Adrenal gland (tissue), 12 donors: ENCODE measurements around the gene TMEM41B. TPM values are rescaled to one million over a fixed set of nuclear protein-coding genes. Genes with fewer than 3 reads are reported as not detected.

Experiments used
- DNase-seq, 7 donors: peaks; one replicate each; pipeline ENCODE4 v3.0.0-alpha.2; 2019 to 2020
- H3K27ac ChIP-seq, 5 donors: fragments of 200-600 bp; sonication (generic) in 4 of 5; 1 replicate in 3 of 5; 2 replicates in 2 of 5; pipeline versions ENCODE4 v1.5.1 to v1.8.0; 2016 to 2020; ENCODE audit warnings: mild to moderate bottlenecking in 1 of 5
- H3K27me3 ChIP-seq: fragments of 200-600 bp; 2 replicates; pipeline ENCODE4 v1.8.0; 2021
- H3K36me3 ChIP-seq, 2 donors: fragments of 200-600 bp; replicated peaks in 1 of 2; 1 replicate in 1 of 2; 2 replicates in 1 of 2; pipeline versions ENCODE4 v1.5.1 to v1.8.0; 2018 to 2022
- H3K4me1 ChIP-seq, 2 donors: fragments of 200-600 bp; replicated peaks in 1 of 2; 1 replicate in 1 of 2; 2 replicates in 1 of 2; pipeline versions ENCODE4 v1.5.1 to v1.8.0; 2018 to 2021
- H3K4me3 ChIP-seq, 4 donors: fragments of 200-600 bp; sonication (generic) in 3 of 4; one replicate each; pipeline ENCODE4 v1.5.1; 2016 to 2018
- H3K9me3 ChIP-seq, 3 donors: fragments of 200-600 bp; sonication (generic) in 1 of 3; replicated peaks in 1 of 3; 1 replicate in 2 of 3; 2 replicates in 1 of 3; pipeline versions ENCODE4 v1.5.1 to v1.8.0; 2016 to 2021
- CTCF ChIP-seq, 6 experiments: fragments of 450-650 bp in 4 of 6; fragments of 200-600 bp in 2 of 6; sonication (generic) in 1 of 6; IDR thresholded peaks; 1 replicate in 5 of 6; 2 replicates in 1 of 6; pipeline versions ENCODE4 v1.5.1 to v1.8.0; 2016 to 2021; ENCODE audit warnings: antibody characterized with exemption in 6 of 6, mild to moderate bottlenecking in 2 of 6, moderate library complexity in 1 of 6
- POLR2A ChIP-seq, 2 donors: fragments of 450-650 bp; IDR thresholded peaks; one replicate each; pipeline ENCODE4 v1.6.1; 2017; ENCODE audit warnings: antibody characterized with exemption in 2 of 2, mild to moderate bottlenecking in 2 of 2, moderate library complexity in 1 of 2
- WGBS, 4 donors: extraction: QIAGEN DNeasy Blood & Tissue Kit in 2 of 4; methylation state at CpG; one replicate each; pipeline versions ENCODE4 v1.1.5 to v1.1.7; 2013 to 2017; 5-methylcytosine and 5-hydroxymethylcytosine counted together
- intact Hi-C, 2 donors: fragments of 100-400 bp; cut with DNase I; formaldehyde crosslinking; loops; one replicate each; pipeline versions ENCODE4 v1.14.1 to v1.15.0; 2022 to 2023
- polyA plus RNA-seq, 3 donors: library from polyadenylated mRNA; stranded (reverse); fragments of 200-250 nt in 2 of 3; fragments of 350-450 nt in 1 of 3; fragmentation: Illumina TruSeq in 1 of 3; extraction: RNeasy Lipid Tissue Mini Kit (QIAGEN cat#74804) in 1 of 3; gene quantifications; one replicate each; pipeline ENCODE4 v1.2.3, GENCODE V29; 2013 to 2014
- total RNA-seq, 9 donors: library from RNA; depleted of rRNA in 4 of 9; stranded (reverse); fragments of >200 nt in 4 of 9; fragments of 120-200 nt in 1 of 9; fragmentation: NEBNext Ultra II Directional in 1 of 9; extraction: Animal tissue kit (Norgen Biotek cat#: 25700) in 1 of 9; gene quantifications; one replicate each; pipeline versions ENCODE4 v1.1.0 to v1.2.4, GENCODE V29; 2013 to 2023
- donor health status: healthy with polysubstance abuse.
- donor health status: Bipolar disorder and iron deficiency.
- donor health status: DM: yes; HTN: yes; CAD: no.
- donor health status: DM: no; HTN: no; CAD: no.
- donor health status: DM: no; HTN: no; CAD: no.
- donor health status: DM: yes; HTN: yes; CAD: no.

TMEM41B gene
- total and polyA plus RNA-seq, 12 donors, result 17.6 to 58.8 (median 27.7) TPM

- intact Hi-C loops, result no loop called here
These were observed 1.9 kb upstream of the TMEM41B start for GRCh38 chr11:9316334-9316733.

GRCh38 chr11:9315078-9315688 lies 790 bp upstream of the TMEM41B start:
- peaks cover 6 to 15% of the 10 kb centered on the region in 2 donors for H3K4me1 ChIP-seq
- intact Hi-C loops, result no loop called here
- no peaks in the 10 kb centered on the region for H3K27me3 ChIP-seq
- peak overlapping the region in 1 of 4 donors; percentile 99 for H3K4me3 ChIP-seq
- peak in 4 of 7 donors; percentile 13 to 25 (median 16) for DNase-seq
- H3K27ac ChIP-seq, result peak overlapping the region; percentile 61 to 89 (median 72)
- TF ChIP-seq CTCF (IDR thresholded peaks at IDR 0.05) (no peak), POLR2A (IDR thresholded peaks at IDR 0.05) (no peak)
- H3K36me3 ChIP-seq, result no peaks in the 10 kb centered on the region
- H3K9me3 ChIP-seq, result no peaks in the 10 kb centered on the region
- 59 to 62% (median 59%) methylated on average over 16 of the region's 16 CpGs for WGBS, 4 donors

More at GRCh38 chr11:9316334-9316733, 1.9 kb upstream of the TMEM41B start:
- no peak for DNase-seq
- WGBS, 4 donors, result 95 to 100% (median 98%) methylated on average over 2 of the region's 2 CpGs
- Histone ChIP-seq H3K27ac (no peak overlapping the region), H3K4me3 (no peak overlapping the region), H3K4me1 (peaks cover 6 to 15% of the 10 kb centered on the region in 2 donors), H3K9me3 (no peaks in the 10 kb centered on the region), H3K27me3 (no peaks in the 10 kb centered on the region), H3K36me3 (no peaks in the 10 kb centered on the region)
- TF ChIP-seq POLR2A (IDR thresholded peaks at IDR 0.05), result no peak
- TF ChIP-seq CTCF (IDR thresholded peaks at IDR 0.05), result no peak

DNA sequence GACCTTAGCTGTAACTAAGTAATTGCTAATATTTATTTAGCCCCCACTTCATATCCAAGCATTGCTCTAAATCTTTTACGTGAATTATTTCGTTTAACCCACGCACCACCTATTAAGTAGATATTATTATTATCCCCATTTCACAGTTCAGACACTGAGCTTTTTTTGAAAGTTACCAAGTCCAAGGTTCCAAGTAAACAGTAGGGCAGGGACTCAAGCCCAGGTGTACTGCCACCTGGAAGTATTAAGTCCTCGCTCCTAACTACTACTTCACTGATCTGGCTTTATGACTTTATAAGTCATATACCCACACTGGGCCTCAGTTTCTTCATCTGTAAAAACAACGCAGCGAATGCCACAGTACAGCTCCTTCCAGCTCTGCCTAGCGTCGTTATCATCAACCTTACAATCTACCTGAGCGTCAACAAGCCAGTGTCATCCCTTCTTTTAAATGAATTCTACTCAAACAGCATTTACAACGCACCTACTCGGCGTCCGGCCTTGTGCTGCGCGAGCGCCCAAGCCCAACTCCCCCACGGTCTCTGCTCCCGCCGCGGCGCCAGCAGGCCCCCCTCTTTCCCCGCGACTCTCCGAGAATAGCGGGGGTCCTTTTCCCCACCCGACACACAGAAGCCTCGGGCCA lies 624 bp downstream of the TMEM41B start:
- peak overlapping the region; percentile 42 to 99 (median 98) for H3K4me3 ChIP-seq
- no peak for TF ChIP-seq POLR2A (IDR thresholded peaks at IDR 0.05)
- TF ChIP-seq CTCF (IDR thresholded peaks at IDR 0.05), result no peak
- intact Hi-C loops, result no loop called here
- no peaks in the 10 kb centered on the region for H3K36me3 ChIP-seq
- H3K27me3 ChIP-seq, result no peaks in the 10 kb centered on the region
- DNase-seq, result peak in 1 of 7 donors; percentile 32
- H3K9me3 ChIP-seq, result no peaks in the 10 kb centered on the region
- WGBS, 4 donors, result 1 to 2% (median 1%) methylated on average over 9 to 27 of the region's 27 CpGs
- H3K4me1 ChIP-seq, result peaks cover 6 to 15% of the 10 kb centered on the region in 2 donors
- peak overlapping the region in 4 of 5 donors; percentile 23 to 89 (median 57) for H3K27ac ChIP-seq

- Histone ChIP-seq H3K36me3 (no peaks in the 10 kb centered on the region), H3K27me3 (no peaks in the 10 kb centered on the region)
- intact Hi-C loops, result no loop called here
These were observed 3.8 kb downstream of the TMEM41B start for GRCh38 chr11:9310485-9311090.

More at GRCh38 chr11:9310485-9311090, 3.8 kb downstream of the TMEM41B start:
- TF ChIP-seq POLR2A (IDR thresholded peaks at IDR 0.05), result no peak
- TF ChIP-seq CTCF (IDR thresholded peaks at IDR 0.05), result no peak
- no peak overlapping the region for H3K27ac ChIP-seq
- H3K4me3 ChIP-seq, result no peak overlapping the region
- DNase-seq, result no peak
- peaks cover 6 to 15% of the 10 kb centered on the region in 2 donors for H3K4me1 ChIP-seq
- whole genome bisulfite sequencing, 4 donors, result 82 to 93% (median 89%) methylated on average over 3 of the region's 3 CpGs
- no peaks in the 10 kb centered on the region for H3K9me3 ChIP-seq
